NK-92 (cell line): ENCODE measurements around the gene SAFB2.

Source experiments
- DNase-seq: peaks from one replicate; lab custom pipeline; 2025; ENCODE audit not compliant: unreplicated experiment; lab: John Stamatoyannopoulos, UW

Gene SAFB2

DNA sequence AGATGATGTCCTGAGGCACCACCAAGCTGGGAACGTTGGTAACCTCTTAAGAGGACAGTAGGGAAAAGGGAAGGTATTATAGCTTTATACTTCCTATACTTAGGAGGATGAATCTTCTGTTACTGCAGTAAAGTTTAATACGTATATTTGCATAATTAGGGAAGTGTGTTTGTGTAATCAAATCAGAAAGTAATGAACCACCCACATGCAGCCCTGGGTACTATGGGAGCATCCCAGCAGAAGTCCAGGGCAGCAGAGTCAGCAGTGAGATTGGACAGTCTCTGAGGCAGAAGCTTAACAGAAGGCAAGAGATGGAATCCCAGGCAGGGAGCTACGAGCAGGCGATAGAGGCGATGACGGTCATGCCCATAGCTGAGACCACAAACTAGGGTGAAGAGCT, 12.9 kb upstream of the SAFB2 start:
- DNase-seq: no peak

- DNase-seq: no peak
These were observed 10.1 kb upstream of the SAFB2 start for GRCh38 chr19:5632657-5633056.

- no peak for DNase-seq
These were observed 9.7 kb upstream of the SAFB2 start for GRCh38 chr19:5632241-5632612.

- DNase-seq: no peak
These were observed 9.1 kb upstream of the SAFB2 start for GRCh38 chr19:5631567-5632240.

- DNase-seq: no peak
These were observed 6.4 kb upstream of the SAFB2 start for GRCh38 chr19:5628919-5629481.

DNA sequence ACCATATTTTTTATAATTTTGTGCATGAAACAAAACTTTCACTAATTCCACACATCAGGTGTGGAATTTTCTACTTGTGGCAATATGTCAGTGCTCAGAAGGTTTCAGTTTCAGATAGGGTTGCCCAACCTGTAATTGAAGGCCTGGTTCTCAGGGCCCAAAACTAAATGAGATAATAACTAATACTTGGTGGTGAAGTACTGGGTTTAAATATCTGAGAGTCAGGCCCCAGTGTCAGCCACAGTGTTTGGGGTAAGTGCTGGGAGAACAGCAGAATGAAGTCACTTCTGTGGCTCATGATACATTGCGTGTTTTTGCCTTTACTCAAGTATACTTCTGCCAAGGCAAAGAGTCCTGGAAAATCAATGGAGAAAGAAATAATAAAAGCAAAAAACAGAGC, 5.9 kb upstream of the SAFB2 start:
- no peak for DNase-seq

GRCh38 chr19:5627395-5627904, 4.9 kb upstream of the SAFB2 start:
- DNase-seq: no peak

DNA sequence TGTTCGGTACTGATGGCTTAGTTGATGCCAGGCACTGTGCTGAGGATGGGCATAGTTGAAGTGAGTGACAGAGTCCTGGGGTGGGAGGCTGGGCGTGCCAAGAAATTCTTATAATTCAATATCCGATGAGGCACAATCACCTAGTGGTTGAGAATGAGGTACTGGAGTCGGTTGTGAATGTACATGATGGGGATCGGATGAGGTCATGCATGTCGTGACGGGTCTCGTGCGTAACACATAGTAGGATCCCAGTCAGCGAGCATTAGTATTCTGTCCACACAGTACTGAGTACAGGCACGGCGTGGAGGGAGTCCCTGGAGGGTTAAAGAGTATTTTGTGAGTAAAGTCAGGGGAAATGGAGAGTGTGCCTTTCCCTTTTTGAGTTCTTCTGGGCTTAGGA, 3.1 kb upstream of the SAFB2 start:
- no peak for DNase-seq

DNA sequence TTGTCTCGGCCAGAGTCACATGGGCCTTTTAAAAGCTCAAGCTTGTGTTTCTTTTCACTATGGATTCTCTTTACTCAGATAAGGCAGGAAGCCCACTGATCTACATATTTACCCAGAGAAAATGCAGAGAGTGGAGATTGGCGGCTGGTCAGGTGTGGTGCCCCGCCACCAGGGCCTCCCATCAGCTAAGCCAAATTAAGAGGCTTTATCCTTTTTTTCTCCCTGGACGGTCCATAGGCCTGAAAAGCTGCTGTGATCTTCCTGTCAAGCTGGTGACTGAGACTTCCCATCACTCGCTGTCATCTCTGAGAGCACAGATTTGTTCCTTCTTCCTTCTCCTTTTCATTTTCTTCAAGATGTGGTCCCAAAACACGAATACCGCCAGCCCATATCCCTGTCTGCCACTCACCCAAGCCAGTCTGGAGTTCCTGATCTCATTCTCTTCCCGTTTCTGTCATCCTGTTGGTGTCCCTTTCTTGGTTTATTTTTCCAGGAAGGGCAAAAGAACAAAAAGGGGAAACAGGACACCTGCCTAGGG, 2.2 kb upstream of the SAFB2 start:
- DNase-seq: no peak

DNA sequence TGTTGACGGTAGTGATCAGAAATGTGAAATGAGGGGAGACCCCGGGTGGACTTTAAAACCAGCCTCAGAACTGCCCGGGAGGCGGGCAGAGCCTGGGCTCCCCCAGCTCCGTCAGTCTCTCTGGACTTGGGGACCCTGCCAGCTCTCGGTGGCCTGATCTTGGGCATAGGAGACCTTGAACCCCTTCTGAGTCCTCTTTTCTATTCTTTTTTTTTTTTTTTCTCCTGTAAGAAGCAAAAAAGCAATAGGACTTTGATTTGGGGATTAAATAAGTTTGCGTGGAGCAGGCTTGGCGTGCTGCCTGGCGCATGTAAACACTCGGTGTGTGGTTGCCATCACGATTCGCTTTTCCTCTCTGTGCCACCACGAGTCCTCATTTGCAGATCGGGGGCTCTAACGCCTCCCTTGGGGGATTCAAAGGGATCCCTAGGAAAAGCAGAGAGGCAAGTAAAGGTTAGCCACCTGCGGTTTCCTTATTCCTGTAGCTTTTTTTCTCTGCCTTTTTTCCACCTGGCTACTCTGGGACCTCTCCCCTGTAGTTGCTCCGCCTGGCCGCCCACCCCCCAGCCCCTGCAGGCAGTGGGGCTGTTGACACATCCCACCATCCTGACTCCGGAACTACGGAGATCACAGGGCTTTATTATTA, 1.6 kb upstream of the SAFB2 start:
- no peak for DNase-seq

GRCh38 chr19:5623397-5624017, 931 bp upstream of the SAFB2 start:
- DNase-seq: no peak

GRCh38 chr19:5621945-5622464, 571 bp downstream of the SAFB2 start:
- DNase-seq: no peak

DNA sequence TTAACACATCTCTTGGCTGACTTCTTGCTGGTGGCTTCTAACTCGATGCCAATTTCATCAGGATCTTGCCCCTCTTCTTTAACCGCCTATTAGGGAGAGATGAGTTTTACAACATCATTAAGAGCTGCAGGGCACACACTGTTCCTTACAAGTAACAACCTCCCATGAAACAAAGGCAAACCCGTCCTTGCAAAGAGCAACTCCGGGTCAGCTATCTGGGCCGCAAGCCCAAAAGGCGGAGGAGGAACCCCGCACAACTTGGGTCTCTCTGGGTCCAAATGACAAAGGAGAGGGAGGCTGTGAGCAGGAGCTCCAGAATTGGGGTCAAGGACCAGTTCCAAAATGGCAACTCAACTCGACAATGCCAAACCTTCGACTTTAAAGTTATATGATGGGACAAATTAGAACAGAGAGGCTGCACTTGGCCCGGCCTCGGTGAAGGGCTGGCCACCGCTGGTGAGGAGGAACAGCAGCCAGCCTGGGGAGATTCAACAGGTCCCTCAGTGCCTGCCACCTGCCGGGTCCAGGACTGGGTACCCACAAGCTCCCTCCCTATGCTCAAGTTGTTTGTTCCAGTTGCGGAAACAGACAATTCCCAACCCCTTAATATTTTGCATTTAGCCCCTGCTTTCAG, 1.1 kb downstream of the SAFB2 start:
- no peak for DNase-seq

DNA sequence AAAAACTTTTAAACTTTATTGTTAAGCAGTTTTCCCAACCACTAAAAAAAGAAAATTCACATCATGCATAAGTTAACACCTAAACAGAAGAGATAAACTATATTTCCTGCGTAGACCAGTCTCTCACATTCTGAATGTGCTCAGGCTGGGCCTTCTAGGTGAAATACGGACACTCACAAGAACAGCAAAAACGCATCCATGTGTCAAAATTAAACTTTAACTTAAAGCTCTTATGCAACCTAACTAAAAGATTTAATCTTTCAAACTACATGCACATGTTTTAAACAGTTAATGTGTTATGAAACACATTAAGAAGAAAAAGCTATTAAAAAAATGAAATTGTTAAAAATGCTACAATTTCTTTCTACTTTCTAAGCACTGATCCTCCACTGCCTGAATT, 2.6 kb downstream of the SAFB2 start:
- DNase-seq: no peak

- no peak for DNase-seq
These were observed 4.0 kb downstream of the SAFB2 start for GRCh38 chr19:5618591-5618990.

DNA sequence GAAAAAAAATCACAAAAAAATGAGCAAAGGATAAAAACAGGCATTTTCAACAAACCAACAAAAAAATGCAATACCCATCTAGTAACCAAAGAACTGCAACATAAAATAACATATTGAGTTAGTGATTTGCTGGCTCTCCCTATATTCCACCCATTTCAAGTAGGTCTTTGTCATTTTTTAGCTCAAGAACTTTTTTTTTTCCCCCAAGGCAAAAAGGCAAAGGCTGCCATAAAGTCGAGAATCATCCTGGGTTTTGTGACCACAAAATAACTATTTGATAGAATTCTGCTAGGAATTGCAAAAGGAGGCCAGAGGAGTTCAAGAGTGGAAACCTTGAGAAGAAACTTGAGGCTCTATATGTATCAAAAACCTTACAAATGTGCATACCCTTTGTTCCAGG, 5.5 kb downstream of the SAFB2 start:
- no peak for DNase-seq

GRCh38 chr19:5615756-5616327, 6.7 kb downstream of the SAFB2 start:
- no peak for DNase-seq

GRCh38 chr19:5612891-5613865, 9.4 kb downstream of the SAFB2 start:
- no peak for DNase-seq

DNA sequence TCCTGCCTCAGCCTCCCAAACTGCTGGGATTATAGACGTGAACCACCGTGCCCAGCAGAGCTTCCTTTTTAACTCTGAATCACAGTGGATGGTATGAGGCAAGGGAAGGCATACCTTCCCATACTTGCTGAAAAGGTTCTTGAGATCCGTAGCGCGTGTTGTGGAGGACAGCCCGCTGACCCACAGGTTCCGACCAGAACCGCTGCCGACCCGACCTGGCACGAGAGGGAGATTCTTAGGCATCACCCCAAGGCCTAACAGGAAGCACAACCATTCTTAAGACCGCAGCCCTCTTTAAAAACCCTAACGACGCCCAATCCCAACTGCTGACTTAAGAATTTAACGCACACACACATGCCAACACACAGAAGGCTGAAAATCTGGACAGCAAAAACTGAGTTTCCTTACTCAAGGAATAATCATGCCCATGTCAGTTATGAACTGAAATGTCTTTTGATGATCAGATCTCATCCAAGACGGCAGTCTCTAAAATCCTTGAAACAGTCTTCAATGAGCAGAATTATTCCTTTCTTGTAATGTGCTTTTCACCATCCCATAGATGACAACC, 12.6 kb downstream of the SAFB2 start:
- DNase-seq: no peak
